Lung (tissue), 12 donors: ENCODE results near the gene BARX2. TPM values are rescaled to one million over a fixed set of nuclear protein-coding genes. Genes with fewer than 3 reads are reported as not detected.

Experiments
- ATAC-seq: fragments of 200-7000 bp; cut with Tn5 transposase; one replicate; pipeline ENCODE4 v1.9.1; 2020; ENCODE audit warnings: moderate number of reproducible peaks; ENCODE audit not compliant: insufficient read depth, low FRiP score
- DNase-seq, 3 donors: peaks; one replicate each; pipeline ENCODE4 v3.0.0-alpha.2; 2013 to 2017
- H3K27ac ChIP-seq, 2 donors: one replicate each; pipeline ENCODE4 v1.5.1; 2013; ENCODE audit warnings: mild to moderate bottlenecking in 2 of 2, moderate library complexity in 2 of 2, control low read depth in 1 of 2, inconsistent platforms in 1 of 2, low read depth in 1 of 2, low read length in 1 of 2
- H3K27me3 ChIP-seq, 3 donors: one replicate each; pipeline ENCODE4 v1.5.1; 2013; ENCODE audit warnings: low read length in 2 of 3; ENCODE audit not compliant: control insufficient read depth in 3 of 3, insufficient read depth in 3 of 3
- H3K36me3 ChIP-seq, 4 donors: one replicate each; pipeline ENCODE4 v1.5.1; 2013; ENCODE audit warnings: low read length in 4 of 4, mild to moderate bottlenecking in 1 of 4, moderate library complexity in 1 of 4; ENCODE audit not compliant: control insufficient read depth in 4 of 4, insufficient read depth in 4 of 4
- H3K4me1 ChIP-seq, 5 donors: one replicate each; pipeline ENCODE4 v1.5.1; 2013; ENCODE audit warnings: low read length in 5 of 5, mild to moderate bottlenecking in 2 of 5, moderate library complexity in 1 of 5; ENCODE audit not compliant: control insufficient read depth in 5 of 5, insufficient read depth in 5 of 5
- H3K4me3 ChIP-seq: one replicate; pipeline ENCODE4 v1.5.1; 2013; ENCODE audit warnings: mild to moderate bottlenecking, control low read depth, moderate library complexity
- H3K9ac ChIP-seq, 2 donors: one replicate each; pipeline ENCODE4 v1.5.1; 2013; ENCODE audit warnings: low read length in 2 of 2, control low read depth in 1 of 2; ENCODE audit not compliant: insufficient read depth in 1 of 2
- H3K9me3 ChIP-seq, 4 donors: one replicate each; pipeline ENCODE4 v1.5.1; 2013; ENCODE audit warnings: low read length in 3 of 4, mild to moderate bottlenecking in 1 of 4, moderate library complexity in 1 of 4; ENCODE audit not compliant: control insufficient read depth in 4 of 4, insufficient read depth in 3 of 4
- CTCF ChIP-seq: IDR thresholded peaks from 2 replicates; pipeline ENCODE4 v1.5.1; 2012; ENCODE audit warnings: mild to moderate bottlenecking; ENCODE audit errors: control extremely low read depth, extremely low read depth
- WGBS, 2 donors: extraction: QIAGEN DNeasy Blood & Tissue Kit; methylation state at CpG; one replicate each; pipeline ENCODE4 v1.1.7; 2013; 5-methylcytosine and 5-hydroxymethylcytosine counted together
- polyA plus RNA-seq, 2 donors: library from polyadenylated mRNA; stranded (reverse); fragments of 200-250 nt; gene quantifications; one replicate each; pipeline ENCODE4 v1.2.1, GENCODE V29; 2013
- total RNA-seq, 2 donors: library from RNA; depleted of rRNA in 1 of 2; stranded (reverse); fragments of >200 nt in 1 of 2; gene quantifications; one replicate each; pipeline ENCODE4 v1.2.1, GENCODE V29; 2014 to 2021
- donor health status: control.
- donor health status: control.
- donor health status: Bipolar disorder and iron deficiency.
- donor health status: healthy.
- donor health status: DM: yes; HTN: yes; CAD: no.

The BARX2 gene
- total and polyA plus RNA-seq, 4 donors: 0.39 to 1.1 (median 0.75) TPM

GRCh38 chr11:129396454-129396853 lies 20.8 kb downstream of the BARX2 start:
- H3K27me3 ChIP-seq: peaks cover 0 to 3% (median 3%) of the 10 kb centered on the region in 3 donors
- TF ChIP-seq CTCF: no peak
- ATAC-seq (no peak), DNase-seq (no peak)
- H3K9me3 ChIP-seq: peaks cover 0 to 8% (median 1%) of the 10 kb centered on the region in 4 donors
- H3K27ac ChIP-seq: no peak overlapping the region
- no peak overlapping the region for H3K9ac ChIP-seq
- 67 to 78% methylated on average over 3 of the region's 3 CpGs for WGBS, 2 donors
- H3K4me3 ChIP-seq: no peak overlapping the region
- no peaks in the 10 kb centered on the region for H3K36me3 ChIP-seq
- H3K4me1 ChIP-seq: no peaks in the 10 kb centered on the region

GRCh38 chr11:129402206-129403171 lies 26.8 kb downstream of the BARX2 start:
- H3K4me1 ChIP-seq: no peaks in the 10 kb centered on the region
- H3K27me3 ChIP-seq: no peaks in the 10 kb centered on the region
- no peak for TF ChIP-seq CTCF
- DNase-seq: no peak
- H3K9me3 ChIP-seq: peaks cover 0 to 8% (median under 1%) of the 10 kb centered on the region in 4 donors
- no peak overlapping the region for H3K9ac ChIP-seq
- H3K36me3 ChIP-seq: no peaks in the 10 kb centered on the region
- no peak overlapping the region for H3K4me3 ChIP-seq
- no peak overlapping the region for H3K27ac ChIP-seq
- 87 to 93% methylated on average over 3 of the region's 3 CpGs for WGBS, 2 donors
- no peak for ATAC-seq

GRCh38 chr11:129404731-129405130 lies 29.1 kb downstream of the BARX2 start:
- no peak for TF ChIP-seq CTCF
- WGBS, 2 donors: 75 to 77% methylated on average over 4 of the region's 4 CpGs
- ATAC-seq (no peak), DNase-seq (peak in 1 of 3 donors; percentile 5)
- Histone ChIP-seq H3K27ac (no peak overlapping the region), H3K9ac (no peak overlapping the region), H3K4me3 (no peak overlapping the region), H3K4me1 (no peaks in the 10 kb centered on the region), H3K9me3 (no peaks in the 10 kb centered on the region), H3K36me3 (no peaks in the 10 kb centered on the region), H3K27me3 (no peaks in the 10 kb centered on the region)
